Mesenchymal stem cell (in vitro differentiated cells and primary cell): ENCODE data around the gene FCHSD2.

Experiments
- DNase-seq: peaks from one replicate; pipeline ENCODE4 v3.0.0-alpha.2; 2013
- H2AFZ ChIP-seq: one replicate; pipeline ENCODE4 v1.6.1; 2013; ENCODE audit warnings: low read depth, mild to moderate bottlenecking, control low read depth, inconsistent platforms, low read length, moderate library complexity
- H2AK5ac ChIP-seq: 2 replicates; pipeline ENCODE4 v1.6.1; 2013; ENCODE audit warnings: low read length, moderate library complexity, mild to moderate bottlenecking, inconsistent platforms; ENCODE audit not compliant: severe bottlenecking
- H2BK120ac ChIP-seq: one replicate; pipeline ENCODE4 v1.6.1; 2013; ENCODE audit warnings: low read depth, mild to moderate bottlenecking, inconsistent platforms, low read length, moderate library complexity
- H2BK12ac ChIP-seq, 2 experiments: one replicate each; pipeline ENCODE4 v1.6.1; 2013; ENCODE audit warnings: inconsistent platforms in 2 of 2, low read length in 2 of 2, mild to moderate bottlenecking in 2 of 2, moderate library complexity in 2 of 2, control low read depth in 1 of 2
- H2BK15ac ChIP-seq: one replicate; pipeline ENCODE4 v1.6.1; 2013; ENCODE audit warnings: mild to moderate bottlenecking, low read depth, inconsistent platforms; ENCODE audit not compliant: poor library complexity, severe bottlenecking
- H2BK5ac ChIP-seq: 2 replicates; pipeline ENCODE4 v1.6.1; 2013; ENCODE audit warnings: low read depth, mild to moderate bottlenecking, low read length, control low read depth, inconsistent platforms; ENCODE audit not compliant: poor library complexity, severe bottlenecking
- H3K14ac ChIP-seq, 2 experiments: one replicate each; pipeline ENCODE4 v1.6.1; 2013; ENCODE audit warnings: inconsistent platforms in 2 of 2, low read length in 2 of 2, control low read depth in 1 of 2, mild to moderate bottlenecking in 1 of 2, moderate library complexity in 1 of 2
- H3K18ac ChIP-seq, 2 experiments: one replicate each; pipeline ENCODE4 v1.6.1; 2013; ENCODE audit warnings: inconsistent platforms in 2 of 2, low read length in 2 of 2, control low read depth in 1 of 2, low read depth in 1 of 2, mild to moderate bottlenecking in 1 of 2
- H3K23ac ChIP-seq, 2 experiments: one replicate each; pipeline ENCODE4 v1.6.1; 2013; ENCODE audit warnings: inconsistent platforms in 2 of 2, low read length in 2 of 2, mild to moderate bottlenecking in 2 of 2, moderate library complexity in 2 of 2, control low read depth in 1 of 2
- H3K27ac ChIP-seq: 2 replicates; pipeline ENCODE4 v1.5.1; 2013; ENCODE audit warnings: mild to moderate bottlenecking, moderate library complexity, low read length, control low read depth, inconsistent platforms; ENCODE audit not compliant: poor library complexity, severe bottlenecking
- H3K27me3 ChIP-seq, 2 experiments: 2 replicates each; pipeline versions ENCODE4 v1.6.1 to v1.7.0; 2013; ENCODE audit warnings: low read length in 2 of 2, mild to moderate bottlenecking in 2 of 2, moderate library complexity in 2 of 2, control low read depth in 1 of 2, inconsistent platforms in 1 of 2; ENCODE audit not compliant: control insufficient read depth in 1 of 2, insufficient read depth in 1 of 2
- H3K36me3 ChIP-seq, 2 experiments: 2 replicates each; pipeline versions ENCODE4 v1.6.1 to v1.7.0; 2013; ENCODE audit warnings: low read length in 2 of 2, control low read depth in 1 of 2, inconsistent platforms in 1 of 2, low read depth in 1 of 2, mild to moderate bottlenecking in 1 of 2; ENCODE audit not compliant: insufficient read depth in 2 of 2, control insufficient read depth in 1 of 2
- H3K4ac ChIP-seq, 2 experiments: one replicate each; pipeline ENCODE4 v1.6.1; 2013; ENCODE audit warnings: inconsistent platforms in 2 of 2, low read length in 2 of 2, mild to moderate bottlenecking in 2 of 2, moderate library complexity in 2 of 2, control low read depth in 1 of 2, low read depth in 1 of 2
- H3K4me1 ChIP-seq: 2 replicates; pipeline ENCODE4 v1.6.1; 2013; ENCODE audit warnings: low read depth, low read length, control low read depth; ENCODE audit not compliant: control insufficient read depth, insufficient read depth
- H3K4me2 ChIP-seq: 2 replicates; pipeline ENCODE4 v1.6.1; 2013; ENCODE audit warnings: low read length, mild to moderate bottlenecking, inconsistent platforms; ENCODE audit not compliant: poor library complexity, severe bottlenecking
- H3K4me3 ChIP-seq, 2 experiments: 2 replicates each; pipeline versions ENCODE4 v1.5.1 to v1.7.0; 2013; ENCODE audit warnings: low read length in 2 of 2, mild to moderate bottlenecking in 2 of 2, control low read depth in 1 of 2, low read depth in 1 of 2; ENCODE audit not compliant: insufficient read depth in 1 of 2
- H3K79me1 ChIP-seq: replicated peaks from 2 replicates; pipeline ENCODE4 v1.6.1; 2013; ENCODE audit warnings: mild to moderate bottlenecking, control low read depth, low read length, inconsistent platforms; ENCODE audit not compliant: poor library complexity, severe bottlenecking
- H3K9ac ChIP-seq: 2 replicates; pipeline ENCODE4 v1.7.0; 2013; ENCODE audit warnings: mild to moderate bottlenecking, low read length, moderate library complexity
- H3K9me3 ChIP-seq: 2 replicates; pipeline ENCODE4 v1.7.0; 2013; ENCODE audit warnings: mild to moderate bottlenecking, low read length; ENCODE audit not compliant: control insufficient read depth
- H4K8ac ChIP-seq: one replicate; pipeline ENCODE4 v1.6.1; 2013; ENCODE audit warnings: inconsistent platforms, mild to moderate bottlenecking, low read length, moderate library complexity
- H4K91ac ChIP-seq: one replicate; pipeline ENCODE4 v1.6.1; 2013; ENCODE audit warnings: mild to moderate bottlenecking, low read length, inconsistent platforms
- WGBS: methylation state at CpG from one replicate; pipeline ENCODE4 v1.1.7; 2013; ENCODE audit warnings: mixed read lengths; 5-methylcytosine and 5-hydroxymethylcytosine counted together

Gene FCHSD2

GRCh38 chr11:73059915-73060314 is 82.2 kb downstream of the FCHSD2 start:
- H3K27me3 ChIP-seq, result no peaks in the 10 kb centered on the region
- no peak overlapping the region for H4K8ac ChIP-seq
- no peak overlapping the region for H3K23ac ChIP-seq
- WGBS, result 100% methylated on average over 1 of the region's 1 CpG
- no peak overlapping the region for H2AK5ac ChIP-seq
- H2BK120ac ChIP-seq, result no peak overlapping the region
- no peaks in the 10 kb centered on the region for H3K4me1 ChIP-seq
- H3K4me2 ChIP-seq, result no peak overlapping the region
- H3K4ac ChIP-seq, result no peak overlapping the region
- no peak overlapping the region for H4K91ac ChIP-seq
- H3K9ac ChIP-seq, result no peak overlapping the region
- no peaks in the 10 kb centered on the region for H3K9me3 ChIP-seq
- H3K27ac ChIP-seq, result no peak overlapping the region
- no peak overlapping the region for H2BK15ac ChIP-seq
- DNase-seq, result no peak
- H3K14ac ChIP-seq, result no peak overlapping the region
- H3K36me3 ChIP-seq, result peaks cover 0 to 10% of the 10 kb centered on the region in 2 experiments
- peaks cover 24% of the 10 kb centered on the region for H3K79me1 ChIP-seq
- H2BK12ac ChIP-seq, result no peak overlapping the region
- no peak overlapping the region for H3K18ac ChIP-seq
- H2AFZ ChIP-seq, result no peak overlapping the region
- no peak overlapping the region for H2BK5ac ChIP-seq
- H3K4me3 ChIP-seq, result no peak overlapping the region

- H2BK120ac ChIP-seq, result no peak overlapping the region
- no peak overlapping the region for H3K18ac ChIP-seq
- no peak overlapping the region for H3K4me3 ChIP-seq
- no peak overlapping the region for H2BK5ac ChIP-seq
- no peak overlapping the region for H4K8ac ChIP-seq
- H2AK5ac ChIP-seq, result no peak overlapping the region
- no peak overlapping the region for H3K9ac ChIP-seq
- H4K91ac ChIP-seq, result no peak overlapping the region
- no peaks in the 10 kb centered on the region for H3K4me1 ChIP-seq
- peaks cover 0 to 10% of the 10 kb centered on the region in 2 experiments for H3K36me3 ChIP-seq
- no peak overlapping the region for H2BK15ac ChIP-seq
- H3K4ac ChIP-seq, result no peak overlapping the region
- H3K14ac ChIP-seq, result no peak overlapping the region
- no CpG with 5 or more reads among the region's 4 CpGs for WGBS
- H2AFZ ChIP-seq, result no peak overlapping the region
- no peaks in the 10 kb centered on the region for H3K27me3 ChIP-seq
- DNase-seq, result no peak
- no peaks in the 10 kb centered on the region for H3K9me3 ChIP-seq
- no peak overlapping the region for H3K23ac ChIP-seq
- no peak overlapping the region for H2BK12ac ChIP-seq
- H3K27ac ChIP-seq, result no peak overlapping the region
- H3K79me1 ChIP-seq, result peaks cover 28% of the 10 kb centered on the region
- no peak overlapping the region for H3K4me2 ChIP-seq
Observed at GRCh38 chr11:73058989-73059674, 83.0 kb downstream of the FCHSD2 start.

GRCh38 chr11:73055655-73056354 is 86.3 kb downstream of the FCHSD2 start:
- no peak overlapping the region for H2BK12ac ChIP-seq
- no peaks in the 10 kb centered on the region for H3K27me3 ChIP-seq
- H3K79me1 ChIP-seq, result peaks cover 20% of the 10 kb centered on the region
- H2BK120ac ChIP-seq, result no peak overlapping the region
- no peak overlapping the region for H2AK5ac ChIP-seq
- H2BK5ac ChIP-seq, result no peak overlapping the region
- no peak overlapping the region for H3K9ac ChIP-seq
- no peak for DNase-seq
- WGBS, result 100% methylated on average over 3 of the region's 3 CpGs
- H3K4me2 ChIP-seq, result no peak overlapping the region
- H3K36me3 ChIP-seq, result peaks cover 0 to under 1% of the 10 kb centered on the region in 2 experiments
- H3K27ac ChIP-seq, result no peak overlapping the region
- no peak overlapping the region for H4K91ac ChIP-seq
- H2AFZ ChIP-seq, result no peak overlapping the region
- H3K4me1 ChIP-seq, result no peaks in the 10 kb centered on the region
- H3K23ac ChIP-seq, result no peak overlapping the region
- no peak overlapping the region for H3K4me3 ChIP-seq
- H3K9me3 ChIP-seq, result no peaks in the 10 kb centered on the region
- no peak overlapping the region for H2BK15ac ChIP-seq
- no peak overlapping the region for H4K8ac ChIP-seq
- H3K14ac ChIP-seq, result no peak overlapping the region
- no peak overlapping the region for H3K4ac ChIP-seq
- H3K18ac ChIP-seq, result no peak overlapping the region

GRCh38 chr11:73055002-73055401 is 87.1 kb downstream of the FCHSD2 start:
- no peak overlapping the region for H3K18ac ChIP-seq
- H2BK12ac ChIP-seq, result no peak overlapping the region
- no peaks in the 10 kb centered on the region for H3K4me1 ChIP-seq
- no peak overlapping the region for H3K23ac ChIP-seq
- 29% methylated on average over 1 of the region's 5 CpGs for WGBS
- H3K4ac ChIP-seq, result no peak overlapping the region
- no peaks in the 10 kb centered on the region for H3K27me3 ChIP-seq
- no peaks in the 10 kb centered on the region for H3K9me3 ChIP-seq
- no peak overlapping the region for H3K27ac ChIP-seq
- H3K36me3 ChIP-seq, result no peaks in the 10 kb centered on the region
- peaks cover 17% of the 10 kb centered on the region for H3K79me1 ChIP-seq
- H4K91ac ChIP-seq, result no peak overlapping the region
- H3K9ac ChIP-seq, result no peak overlapping the region
- H4K8ac ChIP-seq, result peak overlapping the region; percentile 82
- no peak overlapping the region for H2AK5ac ChIP-seq
- H3K4me2 ChIP-seq, result no peak overlapping the region
- H2BK120ac ChIP-seq, result peak overlapping the region; percentile 34
- no peak overlapping the region for H2AFZ ChIP-seq
- H2BK5ac ChIP-seq, result no peak overlapping the region
- no peak for DNase-seq
- H3K4me3 ChIP-seq, result no peak overlapping the region
- H2BK15ac ChIP-seq, result no peak overlapping the region
- H3K14ac ChIP-seq, result no peak overlapping the region
